ENCODE measurements around the gene RALGAPA1.

- TF ChIP-seq, protein P1, sequence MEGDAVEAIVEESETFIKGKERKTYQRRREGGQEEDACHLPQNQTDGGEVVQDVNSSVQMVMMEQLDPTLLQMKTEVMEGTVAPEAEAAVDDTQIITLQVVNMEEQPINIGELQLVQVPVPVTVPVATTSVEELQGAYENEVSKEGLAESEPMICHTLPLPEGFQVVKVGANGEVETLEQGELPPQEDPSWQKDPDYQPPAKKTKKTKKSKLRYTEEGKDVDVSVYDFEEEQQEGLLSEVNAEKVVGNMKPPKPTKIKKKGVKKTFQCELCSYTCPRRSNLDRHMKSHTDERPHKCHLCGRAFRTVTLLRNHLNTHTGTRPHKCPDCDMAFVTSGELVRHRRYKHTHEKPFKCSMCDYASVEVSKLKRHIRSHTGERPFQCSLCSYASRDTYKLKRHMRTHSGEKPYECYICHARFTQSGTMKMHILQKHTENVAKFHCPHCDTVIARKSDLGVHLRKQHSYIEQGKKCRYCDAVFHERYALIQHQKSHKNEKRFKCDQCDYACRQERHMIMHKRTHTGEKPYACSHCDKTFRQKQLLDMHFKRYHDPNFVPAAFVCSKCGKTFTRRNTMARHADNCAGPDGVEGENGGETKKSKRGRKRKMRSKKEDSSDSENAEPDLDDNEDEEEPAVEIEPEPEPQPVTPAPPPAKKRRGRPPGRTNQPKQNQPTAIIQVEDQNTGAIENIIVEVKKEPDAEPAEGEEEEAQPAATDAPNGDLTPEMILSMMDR (IDR thresholded peaks at IDR 0.05) = no peak
- TF ChIP-seq POLR2A (IDR thresholded peaks at IDR 0.05) (no peak), EP300 (IDR thresholded peaks at IDR 0.05) (no peak)
Observed at GRCh38 chr14:35725930-35726329, 83.2 kb downstream of the RALGAPA1 start.
